ENCODE results near the gene CACNA1I.

Gene CACNA1I

DNA sequence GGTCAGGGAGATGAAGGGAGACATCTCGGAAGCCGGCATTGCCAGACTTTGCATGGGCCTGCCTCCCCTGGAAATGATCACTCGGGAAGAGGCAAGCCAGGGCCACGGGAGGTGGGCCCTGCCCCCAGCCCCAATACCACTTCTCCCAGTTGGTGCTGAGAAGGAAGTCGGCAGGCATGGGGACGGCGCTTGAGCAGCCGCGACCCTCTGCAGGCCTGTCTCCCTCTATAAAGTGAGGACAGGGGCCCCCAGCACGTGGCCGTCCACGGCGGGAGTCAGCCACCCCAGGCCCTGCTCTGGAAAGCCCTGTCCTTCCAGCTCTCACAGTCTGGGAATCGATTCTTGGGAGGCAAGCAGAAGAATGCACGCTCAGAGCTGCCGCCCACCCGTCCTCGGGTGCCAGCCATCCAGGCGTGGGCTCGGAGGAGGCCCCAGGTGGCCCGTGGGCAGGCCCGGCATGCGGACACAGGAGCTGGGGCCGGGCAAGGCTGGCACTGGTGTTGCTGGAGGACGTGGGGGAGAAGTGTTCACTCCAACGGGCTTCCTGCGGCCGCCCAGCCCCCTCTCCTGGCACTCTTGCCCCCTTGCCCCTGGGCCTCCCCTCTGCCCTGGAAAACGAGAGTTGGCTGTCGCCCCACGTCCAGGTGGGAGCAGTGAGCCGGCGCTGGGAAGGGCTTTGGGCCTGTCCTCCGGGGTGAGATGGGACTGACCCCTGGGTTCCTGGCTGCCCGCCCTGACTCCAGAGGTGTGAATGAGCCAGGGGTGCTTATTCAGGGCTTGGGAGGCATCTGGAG lies 77.5 kb downstream of the CACNA1I start:
- TF ChIP-seq, protein P1, sequence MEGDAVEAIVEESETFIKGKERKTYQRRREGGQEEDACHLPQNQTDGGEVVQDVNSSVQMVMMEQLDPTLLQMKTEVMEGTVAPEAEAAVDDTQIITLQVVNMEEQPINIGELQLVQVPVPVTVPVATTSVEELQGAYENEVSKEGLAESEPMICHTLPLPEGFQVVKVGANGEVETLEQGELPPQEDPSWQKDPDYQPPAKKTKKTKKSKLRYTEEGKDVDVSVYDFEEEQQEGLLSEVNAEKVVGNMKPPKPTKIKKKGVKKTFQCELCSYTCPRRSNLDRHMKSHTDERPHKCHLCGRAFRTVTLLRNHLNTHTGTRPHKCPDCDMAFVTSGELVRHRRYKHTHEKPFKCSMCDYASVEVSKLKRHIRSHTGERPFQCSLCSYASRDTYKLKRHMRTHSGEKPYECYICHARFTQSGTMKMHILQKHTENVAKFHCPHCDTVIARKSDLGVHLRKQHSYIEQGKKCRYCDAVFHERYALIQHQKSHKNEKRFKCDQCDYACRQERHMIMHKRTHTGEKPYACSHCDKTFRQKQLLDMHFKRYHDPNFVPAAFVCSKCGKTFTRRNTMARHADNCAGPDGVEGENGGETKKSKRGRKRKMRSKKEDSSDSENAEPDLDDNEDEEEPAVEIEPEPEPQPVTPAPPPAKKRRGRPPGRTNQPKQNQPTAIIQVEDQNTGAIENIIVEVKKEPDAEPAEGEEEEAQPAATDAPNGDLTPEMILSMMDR (IDR thresholded peaks at IDR 0.05): no peak
- TF ChIP-seq ZFX (IDR thresholded peaks at IDR 0.05; ENCODE audit: borderline replicate concordance): no peak

GRCh38 chr22:39648630-39648950 lies 78.0 kb downstream of the CACNA1I start:
- TF ChIP-seq, protein P1 (IDR thresholded peaks at IDR 0.05): no peak
- TF ChIP-seq ZFX (IDR thresholded peaks at IDR 0.05; ENCODE audit: borderline replicate concordance): no peak

More for the DNA sequence above, 77.5 kb downstream of the CACNA1I start:
- no peak overlapping the region for H3K27ac ChIP-seq

GRCh38 chr22:39649500-39650089 lies 79.0 kb downstream of the CACNA1I start:
- TF ChIP-seq, protein P1 (IDR thresholded peaks at IDR 0.05): no peak
- TF ChIP-seq ZFX (IDR thresholded peaks at IDR 0.05; ENCODE audit: borderline replicate concordance): no peak
- H3K27ac ChIP-seq: no peak overlapping the region

More at GRCh38 chr22:39648630-39648950, 78.0 kb downstream of the CACNA1I start:
- no peak overlapping the region for H3K27ac ChIP-seq

DNA sequence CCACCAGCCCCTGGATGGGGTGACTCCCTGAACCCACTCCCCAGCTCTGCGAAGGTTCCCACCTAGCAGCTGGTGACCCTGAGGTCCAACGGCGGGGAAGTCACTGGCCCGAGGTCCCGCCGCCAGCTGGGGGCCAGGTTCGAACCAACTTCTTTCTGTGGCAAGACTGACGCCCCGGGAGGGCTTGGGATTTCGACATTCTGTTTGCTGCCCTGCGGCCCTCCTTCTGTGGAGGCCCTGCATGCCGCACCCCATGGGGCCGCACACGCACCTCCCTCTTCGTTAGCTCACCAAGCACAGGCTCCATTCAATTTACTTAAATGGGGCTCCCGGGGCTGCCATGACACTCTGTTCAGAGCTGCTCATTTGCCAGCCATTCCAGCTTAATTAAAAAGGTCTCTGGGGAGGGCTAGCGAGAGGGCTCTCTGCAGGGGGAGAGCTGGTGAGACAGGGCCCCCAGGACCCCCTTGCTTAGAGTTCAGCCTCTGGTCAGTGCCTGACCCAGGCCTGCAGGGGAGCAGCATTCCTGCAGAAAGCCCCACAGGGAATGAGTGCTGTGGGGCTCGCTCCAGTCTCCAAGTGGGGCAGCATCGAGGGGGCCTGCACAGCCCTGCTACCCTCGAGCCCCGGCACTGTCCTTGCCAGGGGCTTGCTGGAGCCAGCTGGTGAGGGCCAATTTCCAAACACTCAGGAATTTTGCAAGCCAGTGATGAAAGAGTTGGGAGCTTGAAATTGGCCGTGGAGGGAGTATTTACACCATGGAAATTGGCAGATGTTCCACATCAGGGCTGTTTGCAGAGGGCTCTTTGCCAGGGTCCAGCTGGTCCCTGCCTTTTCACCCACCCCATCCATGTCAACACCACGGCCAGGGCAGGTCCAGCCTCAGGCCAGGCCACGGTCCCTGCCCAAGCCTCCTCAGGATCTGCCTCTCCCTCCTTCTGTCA lies 80.8 kb downstream of the CACNA1I start:
- no peak for TF ChIP-seq ZFX (IDR thresholded peaks at IDR 0.05; ENCODE audit: borderline replicate concordance)
- TF ChIP-seq, protein P1 (IDR thresholded peaks at IDR 0.05): no peak
- no peak overlapping the region for H3K27ac ChIP-seq

DNA sequence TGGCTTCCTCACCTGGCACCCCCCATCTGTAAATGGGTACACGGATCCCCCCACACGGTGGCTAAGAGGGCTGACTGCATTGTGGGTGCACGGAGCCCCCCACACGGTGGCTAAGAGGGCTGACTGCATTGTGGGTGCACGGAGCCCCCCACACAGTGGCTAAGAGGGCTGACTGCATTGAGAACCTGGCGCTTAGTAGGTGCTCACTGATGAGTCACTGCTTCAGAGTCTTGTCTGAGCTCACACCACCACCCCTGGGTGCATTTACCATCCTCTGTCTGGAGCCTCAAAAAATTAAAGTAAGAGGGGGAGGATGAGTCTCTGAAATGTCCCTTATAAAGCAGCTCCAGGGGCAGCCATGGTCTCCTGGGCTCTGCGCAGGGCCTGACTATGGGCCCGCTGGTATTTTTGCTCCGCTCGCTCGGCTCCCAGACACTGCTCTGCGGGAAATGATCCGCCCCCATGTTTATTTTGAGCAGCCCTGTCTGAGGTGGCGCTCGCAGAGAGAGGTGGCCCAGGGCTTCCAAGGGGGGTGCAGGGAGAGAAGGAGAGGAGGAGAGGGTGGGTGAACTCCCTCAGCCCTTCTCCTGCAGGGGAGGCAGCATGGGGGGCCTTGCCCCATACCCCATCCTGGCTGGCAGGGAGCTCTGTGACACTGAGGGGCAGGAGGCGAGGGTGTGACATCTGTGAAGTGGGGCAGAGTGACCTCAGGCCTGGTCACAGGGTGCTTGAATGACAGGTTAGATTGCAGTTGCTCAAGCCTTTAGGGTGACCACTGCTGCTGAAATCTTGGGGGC lies 82.6 kb downstream of the CACNA1I start:
- TF ChIP-seq, protein P1 (IDR thresholded peaks at IDR 0.05): no peak
- TF ChIP-seq ZFX (IDR thresholded peaks at IDR 0.05; ENCODE audit: borderline replicate concordance): no peak
- no peak overlapping the region for H3K27ac ChIP-seq

GRCh38 chr22:39653787-39654077 lies 83.2 kb downstream of the CACNA1I start:
- H3K27ac ChIP-seq: no peak overlapping the region
- TF ChIP-seq, protein P1 (IDR thresholded peaks at IDR 0.05): no peak
- no peak for TF ChIP-seq ZFX (IDR thresholded peaks at IDR 0.05; ENCODE audit: borderline replicate concordance)

Data from 22Rv1 (cell line).